Prostate gland (tissue), 2 donors: ENCODE data around the gene ZFHX3.

ENCODE experiments used
- CTCF ChIP-seq, 4 experiments: fragments of 200-600 bp in 2 of 4; fragments of 450-650 bp in 2 of 4; sonication (generic) in 2 of 4; IDR thresholded peaks; 1 replicate in 3 of 4; 2 replicates in 1 of 4; pipeline ENCODE4 v1.5.1; 2016 to 2019; ENCODE audit warnings: antibody characterized with exemption in 4 of 4, mild to moderate bottlenecking in 2 of 4, moderate library complexity in 2 of 4
- POLR2A ChIP-seq: fragments of 450-650 bp; IDR thresholded peaks from one replicate; pipeline ENCODE4 v1.6.1; 2016; ENCODE audit warnings: antibody characterized with exemption, mild to moderate bottlenecking

DNA sequence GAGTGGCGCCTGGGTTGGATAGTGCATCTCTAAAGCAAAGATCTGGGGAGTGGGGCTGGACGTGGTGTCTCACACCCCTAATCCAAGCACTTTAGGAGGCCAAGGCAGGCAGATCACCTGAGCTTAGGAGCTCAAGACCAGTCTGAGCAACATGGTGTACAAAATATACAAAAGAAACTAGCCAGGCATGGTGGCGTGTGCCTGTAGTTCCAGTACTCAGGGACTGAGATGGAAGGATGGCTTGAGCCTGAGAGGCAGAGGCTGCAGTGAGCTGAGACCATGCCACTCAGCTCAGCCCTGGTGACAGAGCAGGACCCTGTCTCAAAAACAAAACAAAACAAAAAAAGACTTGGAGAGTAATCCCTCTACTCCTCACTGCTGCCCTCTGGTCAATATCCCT, 96.0 kb downstream of the ZFHX3 start:
- TF ChIP-seq CTCF (IDR thresholded peaks at IDR 0.05) (no peak), POLR2A (no peak)
